ENCODE results near the gene ZFAND2A.
"Not testable (repeated sequence)": the region's sequence is repeated elsewhere in the genome, so short reads cannot be mapped to it uniquely, and the experiment has no call there.

Gene ZFAND2A

GRCh38 chr7:1121886-1122831 is 37.8 kb downstream of the ZFAND2A start:
- H3K36me3 ChIP-seq = peaks cover 10% of the 10 kb centered on the region
- no peaks in the 10 kb centered on the region; the same call in 1 of the 2 replicates for H3K4me1 ChIP-seq
- no peak overlapping the region for H3K4me3 ChIP-seq (ENCODE audit: low read depth, low read length)
- no peak for DNase-seq
- TF ChIP-seq CTCF (IDR thresholded peaks at IDR 0.05; ENCODE audit: low read depth, low read length) = no peak
- H3K27me3 ChIP-seq = no peaks in the 10 kb centered on the region
- no peaks in the 10 kb centered on the region for H3K9me3 ChIP-seq

- H3K27me3 ChIP-seq = no peaks in the 10 kb centered on the region
- TF ChIP-seq CTCF (IDR thresholded peaks at IDR 0.05; ENCODE audit: low read depth, low read length) = no peak
- peaks cover 10% of the 10 kb centered on the region for H3K36me3 ChIP-seq
- no peak for DNase-seq
- H3K9me3 ChIP-seq = no peaks in the 10 kb centered on the region
- H3K4me3 ChIP-seq (ENCODE audit: low read depth, low read length) = no peak overlapping the region
- no peaks in the 10 kb centered on the region; the same call in 1 of the 2 replicates for H3K4me1 ChIP-seq
Observed at GRCh38 chr7:1121476-1121875, 38.5 kb downstream of the ZFAND2A start.

- DNase-seq = no peak
- H3K9me3 ChIP-seq = no peaks in the 10 kb centered on the region
- no peak for TF ChIP-seq CTCF (IDR thresholded peaks at IDR 0.05; ENCODE audit: low read depth, low read length)
- no peaks in the 10 kb centered on the region for H3K27me3 ChIP-seq
- no peak overlapping the region for H3K4me3 ChIP-seq (ENCODE audit: low read depth, low read length)
- H3K36me3 ChIP-seq = peaks cover 8% of the 10 kb centered on the region
- H3K4me1 ChIP-seq = no peaks in the 10 kb centered on the region; the same call in 1 of the 2 replicates
Observed at GRCh38 chr7:1120791-1121190, 39.2 kb downstream of the ZFAND2A start.

GRCh38 chr7:1119201-1119600 is 40.8 kb downstream of the ZFAND2A start:
- no peak for DNase-seq
- no peaks in the 10 kb centered on the region for H3K9me3 ChIP-seq
- no peak overlapping the region for H3K4me3 ChIP-seq (ENCODE audit: low read depth, low read length)
- H3K27me3 ChIP-seq = no peaks in the 10 kb centered on the region
- H3K4me1 ChIP-seq = no peaks in the 10 kb centered on the region; the same call in 1 of the 2 replicates
- no peaks in the 10 kb centered on the region; the same call in 1 of the 2 replicates for H3K36me3 ChIP-seq
- no peak for TF ChIP-seq CTCF (IDR thresholded peaks at IDR 0.05; ENCODE audit: low read depth, low read length)

- DNase-seq = no peak
- H3K4me1 ChIP-seq = no peaks in the 10 kb centered on the region
Observed at GRCh38 chr7:1117321-1117928, 42.6 kb downstream of the ZFAND2A start.

GRCh38 chr7:1116383-1117008 is 43.5 kb downstream of the ZFAND2A start:
- H3K9me3 ChIP-seq; DNase-seq; H3K27me3 ChIP-seq; H3K36me3 ChIP-seq; H3K4me3 ChIP-seq (ENCODE audit: low read depth, low read length); H3K4me1 ChIP-seq: not testable (repeated sequence)

More at GRCh38 chr7:1117321-1117928, 42.6 kb downstream of the ZFAND2A start:
- Histone ChIP-seq H3K27me3 (no peaks in the 10 kb centered on the region), H3K4me3 (ENCODE audit: low read depth, low read length) (no peak overlapping the region), H3K9me3 (no peaks in the 10 kb centered on the region), H3K36me3 (no peaks in the 10 kb centered on the region; the same call in 1 of the 2 replicates)
- TF ChIP-seq CTCF (IDR thresholded peaks at IDR 0.05; ENCODE audit: low read depth, low read length) = no peak

GRCh38 chr7:1115171-1116045 is 44.6 kb downstream of the ZFAND2A start:
- not testable (repeated sequence) for H3K4me1 ChIP-seq; H3K4me3 ChIP-seq (ENCODE audit: low read depth, low read length); DNase-seq; H3K9me3 ChIP-seq; H3K27me3 ChIP-seq; H3K36me3 ChIP-seq
